Measurements from ENCODE around the gene SZT2. TPM values are rescaled to one million over a fixed set of nuclear protein-coding genes. Genes with fewer than 3 reads are reported as not detected.

SZT2 gene
- total and polyA plus RNA-seq, 2 of the 13 experiments (the other 11 are each of a cell fraction or from before 2014, with no cell fraction given): 8.0 to 8.8 TPM

DNA sequence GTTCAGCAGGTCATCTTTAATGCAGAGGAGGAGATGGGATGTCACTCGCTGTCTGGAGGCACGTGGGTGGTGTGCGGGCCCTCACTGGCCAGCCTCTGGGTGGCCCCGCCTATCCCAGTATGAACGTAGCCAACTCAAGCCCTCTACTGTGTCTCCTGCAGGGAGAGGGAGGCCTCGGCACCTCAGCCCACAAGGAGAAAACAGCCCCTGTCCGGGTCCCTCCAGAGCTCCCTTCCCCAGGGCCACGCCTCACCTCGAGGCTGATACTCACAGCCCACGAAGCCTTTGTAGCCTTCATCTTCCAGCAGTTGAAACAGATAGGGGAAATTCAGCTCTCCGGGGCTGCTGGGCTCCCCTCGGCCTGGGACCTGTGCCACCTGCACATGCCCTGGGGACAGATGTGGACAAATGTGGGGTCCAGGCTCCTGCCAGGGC is 61.5 kb downstream of the SZT2 start:
- Histone ChIP-seq H3K4me2 (ENCODE audit: low read depth, low read length) (no peak overlapping the region), H3K4me3 (replicated peaks in 1 of 3; ENCODE audit: insufficient read depth in 1 of 3, low read depth in 2 of 3, low read length in 3 of 3) (no peak overlapping the region), H3K4me1 (ENCODE audit: insufficient read depth, low read length) (no peaks in the 10 kb centered on the region), H2AFZ (ENCODE audit: low read length) (no peak overlapping the region), H4K20me1 (ENCODE audit: insufficient read depth, low read length) (no peaks in the 10 kb centered on the region), H3K27me3 (ENCODE audit: control insufficient read depth in 1 of 2, insufficient read depth in 2 of 2, low read length in 2 of 2) (no peaks in the 10 kb centered on the region), H3K36me3 (replicated peaks in 1 of 2; ENCODE audit: control insufficient read depth in 1 of 2, insufficient read depth in 2 of 2, low read length in 2 of 2) (peaks cover 17 to 28% of the 10 kb centered on the region in 2 experiments; a peak in 4 of 5 replicates), H3K79me2 (ENCODE audit: insufficient read depth, low read length) (no peaks in the 10 kb centered on the region), H3K27ac (ENCODE audit: extremely low read length, insufficient read depth, low read length) (no peak overlapping the region), H3K9ac (ENCODE audit: insufficient read depth, low read depth, low read length) (no peak overlapping the region), H3K9me3 (ENCODE audit: low read length) (no peaks in the 10 kb centered on the region)
- ChIA-PET POLR2A (interaction anchor here (0.6 kb wide), 1 partner anchor 52 kb away, joined by 3 read pairs; no protein-coding TSS in a partner anchor), CTCF (ENCODE audit: low intra/inter-chr PET ratio, low total read pairs) (no interaction called here)
- in situ Hi-C loops (cut with HindIII; ENCODE audit: extremely low pct_ligation_motif_present, low pct_unique_long_range_greater_than_20kb): no loop called here
- TF ChIP-seq NFKBIZ (CRISPR knock-in tag; IDR thresholded peaks at IDR 0.05) (no peak), KAT7 (CRISPR knock-in tag; IDR thresholded peaks at IDR 0.05; ENCODE audit: borderline replicate concordance) (no peak), PITX1 (CRISPR knock-in tag; IDR thresholded peaks at IDR 0.05) (no peak), HNRNPK (IDR thresholded peaks at IDR 0.05; ENCODE audit: low read depth, low read length, poor library complexity, severe bottlenecking) (no peak)
- TF ChIP-seq, protein P1, sequence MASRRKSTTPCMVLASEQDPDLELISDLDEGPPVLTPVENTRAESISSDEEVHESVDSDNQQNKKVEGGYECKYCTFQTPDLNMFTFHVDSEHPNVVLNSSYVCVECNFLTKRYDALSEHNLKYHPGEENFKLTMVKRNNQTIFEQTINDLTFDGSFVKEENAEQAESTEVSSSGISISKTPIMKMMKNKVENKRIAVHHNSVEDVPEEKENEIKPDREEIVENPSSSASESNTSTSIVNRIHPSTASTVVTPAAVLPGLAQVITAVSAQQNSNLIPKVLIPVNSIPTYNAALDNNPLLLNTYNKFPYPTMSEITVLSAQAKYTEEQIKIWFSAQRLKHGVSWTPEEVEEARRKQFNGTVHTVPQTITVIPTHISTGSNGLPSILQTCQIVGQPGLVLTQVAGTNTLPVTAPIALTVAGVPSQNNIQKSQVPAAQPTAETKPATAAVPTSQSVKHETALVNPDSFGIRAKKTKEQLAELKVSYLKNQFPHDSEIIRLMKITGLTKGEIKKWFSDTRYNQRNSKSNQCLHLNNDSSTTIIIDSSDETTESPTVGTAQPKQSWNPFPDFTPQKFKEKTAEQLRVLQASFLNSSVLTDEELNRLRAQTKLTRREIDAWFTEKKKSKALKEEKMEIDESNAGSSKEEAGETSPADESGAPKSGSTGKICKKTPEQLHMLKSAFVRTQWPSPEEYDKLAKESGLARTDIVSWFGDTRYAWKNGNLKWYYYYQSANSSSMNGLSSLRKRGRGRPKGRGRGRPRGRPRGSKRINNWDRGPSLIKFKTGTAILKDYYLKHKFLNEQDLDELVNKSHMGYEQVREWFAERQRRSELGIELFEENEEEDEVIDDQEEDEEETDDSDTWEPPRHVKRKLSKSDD (CRISPR knock-in tag; IDR thresholded peaks at IDR 0.05; ENCODE audit: low read depth): no peak
- TF ChIP-seq, protein P2, sequence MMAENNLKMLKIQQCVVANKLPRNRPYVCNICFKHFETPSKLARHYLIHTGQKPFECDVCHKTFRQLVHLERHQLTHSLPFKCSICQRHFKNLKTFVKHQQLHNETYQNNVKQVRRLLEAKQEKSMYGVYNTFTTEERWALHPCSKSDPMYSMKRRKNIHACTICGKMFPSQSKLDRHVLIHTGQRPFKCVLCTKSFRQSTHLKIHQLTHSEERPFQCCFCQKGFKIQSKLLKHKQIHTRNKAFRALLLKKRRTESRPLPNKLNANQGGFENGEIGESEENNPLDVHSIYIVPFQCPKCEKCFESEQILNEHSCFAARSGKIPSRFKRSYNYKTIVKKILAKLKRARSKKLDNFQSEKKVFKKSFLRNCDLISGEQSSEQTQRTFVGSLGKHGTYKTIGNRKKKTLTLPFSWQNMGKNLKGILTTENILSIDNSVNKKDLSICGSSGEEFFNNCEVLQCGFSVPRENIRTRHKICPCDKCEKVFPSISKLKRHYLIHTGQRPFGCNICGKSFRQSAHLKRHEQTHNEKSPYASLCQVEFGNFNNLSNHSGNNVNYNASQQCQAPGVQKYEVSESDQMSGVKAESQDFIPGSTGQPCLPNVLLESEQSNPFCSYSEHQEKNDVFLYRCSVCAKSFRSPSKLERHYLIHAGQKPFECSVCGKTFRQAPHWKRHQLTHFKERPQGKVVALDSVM (CRISPR knock-in tag; IDR thresholded peaks at IDR 0.05): no peak
- TF ChIP-seq, protein P3, sequence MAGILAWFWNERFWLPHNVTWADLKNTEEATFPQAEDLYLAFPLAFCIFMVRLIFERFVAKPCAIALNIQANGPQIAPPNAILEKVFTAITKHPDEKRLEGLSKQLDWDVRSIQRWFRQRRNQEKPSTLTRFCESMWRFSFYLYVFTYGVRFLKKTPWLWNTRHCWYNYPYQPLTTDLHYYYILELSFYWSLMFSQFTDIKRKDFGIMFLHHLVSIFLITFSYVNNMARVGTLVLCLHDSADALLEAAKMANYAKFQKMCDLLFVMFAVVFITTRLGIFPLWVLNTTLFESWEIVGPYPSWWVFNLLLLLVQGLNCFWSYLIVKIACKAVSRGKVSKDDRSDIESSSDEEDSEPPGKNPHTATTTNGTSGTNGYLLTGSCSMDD (CRISPR knock-in tag; IDR thresholded peaks at IDR 0.05): no peak
- ATAC-seq: no peak
- intact Hi-C loops (cut with micrococcal nuclease; ENCODE audit: unreplicated experiment): no loop called here
- DNase-seq (ENCODE audit: low spot score): no peak
- no TSS peak for BruUV-seq (replicated peaks)
- 87% methylated on average over 5 of the region's 12 CpGs for WGBS (ENCODE audit: low lambda C conversion rate)
- no peak for FAIRE-seq
